Natural killer cell treated with Interleukin-12 subunit alpha and Interleukin-12 subunit beta and Interleukin-15 and Interleukin-18, amount 100 ng/mL, for 72 hours (primary cell): ENCODE data around the gene TP63. TPM values are rescaled to one million over a fixed set of nuclear protein-coding genes. Genes with fewer than 3 reads are reported as not detected.
"Not testable (repeated sequence)": the region's sequence is repeated elsewhere in the genome, so short reads cannot be mapped to it uniquely, and the experiment has no call there.

Experiments
- ATAC-seq, 2 donors: fragments of 150-1000 bp; cut with Tn5 transposase in 1 of 2; sonication (Bioruptor Pico), chemical (Tn5 transposase) in 1 of 2; 2 replicates each; pipeline ENCODE4 v1.10.0; 2021
- DNase-seq: peaks from one replicate; pipeline ENCODE4 v3.0.0; 2022; ENCODE audit warnings: low spot score
- H3K27ac Mint-ChIP-seq, 2 donors: 1 replicate in 1 of 2; 2 replicates in 1 of 2; pipeline ENCODE4 v1.8.0; 2022; ENCODE audit warnings: mixed read lengths in 2 of 2, mild to moderate bottlenecking in 1 of 2, moderate library complexity in 1 of 2
- H3K27me3 Mint-ChIP-seq, 2 donors: 1 replicate in 1 of 2; 2 replicates in 1 of 2; pipeline ENCODE4 v1.8.0; 2022; ENCODE audit warnings: mixed read lengths in 2 of 2
- H3K36me3 Mint-ChIP-seq: one replicate; pipeline ENCODE4 v1.8.0; 2022; ENCODE audit warnings: mixed read lengths
- H3K4me1 Mint-ChIP-seq, 2 donors: 1 replicate in 1 of 2; 2 replicates in 1 of 2; pipeline ENCODE4 v1.8.0; 2022; ENCODE audit warnings: low read depth in 2 of 2, mixed read lengths in 2 of 2, mild to moderate bottlenecking in 1 of 2
- H3K4me3 Mint-ChIP-seq: one replicate; pipeline ENCODE4 v1.8.0; 2022; ENCODE audit warnings: mixed read lengths
- H3K9me3 Mint-ChIP-seq: 2 replicates; pipeline ENCODE4 v1.8.0; 2022; ENCODE audit warnings: mixed read lengths
- total RNA-seq, 2 donors: library from RNA; stranded (reverse); gene quantifications; one replicate each; pipeline ENCODE4 v1.2.3, GENCODE V29; 2022

Gene TP63
- not detected for total RNA-seq

- no peak within 1 kb of the TSS for H3K27ac Mint-ChIP-seq
- no peaks in the 10 kb centered on the region for H3K27me3 Mint-ChIP-seq
- DNase-seq = no peak
- no peak for ATAC-seq
- H3K9me3 Mint-ChIP-seq = no peaks in the 10 kb centered on the region
- peaks cover 0 to 11% of the 10 kb centered on the region in 2 donors for H3K4me1 Mint-ChIP-seq
- peak within 1 kb of the TSS; percentile 64 for H3K4me3 Mint-ChIP-seq
- H3K36me3 Mint-ChIP-seq = no peaks in the 10 kb centered on the region
Observed at GRCh38 chr3:189631373-189631408, at the start of gene TP63. TP63 (plus strand) TSS chr3:189631389; CDS start chr3:189631516, 127 bp downstream.

GRCh38 chr3:189582179-189582578 is 49.0 kb upstream of the TP63 start:
- Mint-ChIP-seq H3K4me3 (no peak overlapping the region), H3K27me3 (no peaks in the 10 kb centered on the region), H3K4me1 (no peaks in the 10 kb centered on the region), H3K27ac (no peak overlapping the region), H3K9me3 (peaks cover 6% of the 10 kb centered on the region), H3K36me3 (no peaks in the 10 kb centered on the region)
- no peak for ATAC-seq
- no peak for DNase-seq

GRCh38 chr3:189584645-189585044 is 46.5 kb upstream of the TP63 start:
- Mint-ChIP-seq H3K9me3 (peaks cover 14% of the 10 kb centered on the region), H3K27me3 (peaks cover 0 to 2% of the 10 kb centered on the region in 2 donors), H3K27ac (no peak overlapping the region), H3K36me3 (no peaks in the 10 kb centered on the region), H3K4me3 (no peak overlapping the region), H3K4me1 (no peaks in the 10 kb centered on the region)
- ATAC-seq = no peak
- no peak for DNase-seq

GRCh38 chr3:189586941-189587663 is 44.1 kb upstream of the TP63 start:
- Mint-ChIP-seq H3K36me3 (no peaks in the 10 kb centered on the region), H3K9me3 (peaks cover 17% of the 10 kb centered on the region), H3K27me3 (peaks cover 0 to 2% of the 10 kb centered on the region in 2 donors), H3K4me1 (no peaks in the 10 kb centered on the region), H3K4me3 (no peak overlapping the region), H3K27ac (no peak overlapping the region)
- no peak for ATAC-seq
- DNase-seq = no peak

- no peaks in the 10 kb centered on the region for H3K4me1 Mint-ChIP-seq
- H3K9me3 Mint-ChIP-seq = peaks cover 17% of the 10 kb centered on the region
- H3K27ac Mint-ChIP-seq = no peak overlapping the region
- H3K27me3 Mint-ChIP-seq = peaks cover 0 to 2% of the 10 kb centered on the region in 2 donors
- H3K4me3 Mint-ChIP-seq = no peak overlapping the region
- no peak for ATAC-seq
- no peak for DNase-seq
- no peaks in the 10 kb centered on the region for H3K36me3 Mint-ChIP-seq
Observed at GRCh38 chr3:189587664-189588040, 43.5 kb upstream of the TP63 start.

- H3K9me3 Mint-ChIP-seq = peaks cover 17% of the 10 kb centered on the region
- no peak for ATAC-seq
- no peak for DNase-seq
- peaks cover 0 to 2% of the 10 kb centered on the region in 2 donors for H3K27me3 Mint-ChIP-seq
- H3K4me3 Mint-ChIP-seq = no peak overlapping the region
- no peak overlapping the region for H3K27ac Mint-ChIP-seq
- no peaks in the 10 kb centered on the region for H3K36me3 Mint-ChIP-seq
- no peaks in the 10 kb centered on the region for H3K4me1 Mint-ChIP-seq
Observed at GRCh38 chr3:189588070-189588469, 43.1 kb upstream of the TP63 start.

GRCh38 chr3:189588475-189589178 is 42.6 kb upstream of the TP63 start:
- H3K27ac Mint-ChIP-seq = no peak overlapping the region
- no peak for DNase-seq
- no peaks in the 10 kb centered on the region for H3K36me3 Mint-ChIP-seq
- H3K4me3 Mint-ChIP-seq = no peak overlapping the region
- H3K4me1 Mint-ChIP-seq = no peaks in the 10 kb centered on the region
- H3K9me3 Mint-ChIP-seq = peaks cover 17% of the 10 kb centered on the region
- peaks cover 0 to 2% of the 10 kb centered on the region in 2 donors for H3K27me3 Mint-ChIP-seq
- no peak for ATAC-seq

- ATAC-seq = no peak
- Mint-ChIP-seq H3K36me3 (no peaks in the 10 kb centered on the region), H3K9me3 (peaks cover 17% of the 10 kb centered on the region), H3K27me3 (peaks cover 0 to 2% of the 10 kb centered on the region in 2 donors), H3K27ac (no peak overlapping the region), H3K4me1 (no peaks in the 10 kb centered on the region), H3K4me3 (no peak overlapping the region)
- DNase-seq = no peak
Observed at GRCh38 chr3:189589179-189589569, 42.0 kb upstream of the TP63 start.

- Mint-ChIP-seq H3K27ac (no peak overlapping the region), H3K9me3 (peaks cover 14% of the 10 kb centered on the region), H3K4me1 (no peaks in the 10 kb centered on the region), H3K4me3 (no peak overlapping the region), H3K36me3 (no peaks in the 10 kb centered on the region), H3K27me3 (peaks cover 0 to 2% of the 10 kb centered on the region in 2 donors)
- ATAC-seq (no peak), DNase-seq (no peak)
Observed at GRCh38 chr3:189590223-189590622, 41.0 kb upstream of the TP63 start.

- H3K4me3 Mint-ChIP-seq = no peak overlapping the region
- no peak overlapping the region for H3K27ac Mint-ChIP-seq
- H3K4me1 Mint-ChIP-seq = no peaks in the 10 kb centered on the region
- H3K9me3 Mint-ChIP-seq = peaks cover 6% of the 10 kb centered on the region
- ATAC-seq (no peak), DNase-seq (no peak)
- peaks cover 0 to 2% of the 10 kb centered on the region in 2 donors for H3K27me3 Mint-ChIP-seq
- H3K36me3 Mint-ChIP-seq = no peaks in the 10 kb centered on the region
Observed at GRCh38 chr3:189593581-189593980, 37.6 kb upstream of the TP63 start.

GRCh38 chr3:189596078-189596979 is 34.9 kb upstream of the TP63 start:
- DNase-seq, H3K4me1 Mint-ChIP-seq, H3K4me3 Mint-ChIP-seq, H3K9me3 Mint-ChIP-seq, H3K27me3 Mint-ChIP-seq, H3K36me3 Mint-ChIP-seq, H3K27ac Mint-ChIP-seq, ATAC-seq: not testable (repeated sequence)

- Mint-ChIP-seq H3K4me3 (no peak overlapping the region), H3K36me3 (no peaks in the 10 kb centered on the region), H3K27me3 (no peaks in the 10 kb centered on the region), H3K4me1 (no peaks in the 10 kb centered on the region), H3K27ac (no peak overlapping the region), H3K9me3 (no peaks in the 10 kb centered on the region)
- no peak for DNase-seq
- no peak for ATAC-seq
Observed at GRCh38 chr3:189597918-189598317, 33.3 kb upstream of the TP63 start.

GRCh38 chr3:189598530-189599225 is 32.5 kb upstream of the TP63 start:
- Mint-ChIP-seq H3K36me3 (no peaks in the 10 kb centered on the region), H3K4me3 (no peak overlapping the region), H3K9me3 (no peaks in the 10 kb centered on the region), H3K27ac (no peak overlapping the region), H3K27me3 (no peaks in the 10 kb centered on the region), H3K4me1 (no peaks in the 10 kb centered on the region)
- DNase-seq (no peak), ATAC-seq (no peak)

GRCh38 chr3:189602471-189602870 is 28.7 kb upstream of the TP63 start:
- DNase-seq (no peak), ATAC-seq (no peak)
- H3K4me1 Mint-ChIP-seq = no peaks in the 10 kb centered on the region
- H3K9me3 Mint-ChIP-seq = peaks cover 3% of the 10 kb centered on the region
- H3K27ac Mint-ChIP-seq = no peak overlapping the region
- H3K4me3 Mint-ChIP-seq = no peak overlapping the region
- H3K27me3 Mint-ChIP-seq = no peaks in the 10 kb centered on the region
- H3K36me3 Mint-ChIP-seq = no peaks in the 10 kb centered on the region
